Sigmoid colon (tissue), 7 donors: ENCODE measurements around the gene MB. TPM values are rescaled to one million over a fixed set of nuclear protein-coding genes. Genes with fewer than 3 reads are reported as not detected.

ENCODE experiments used
- DNase-seq: peaks from one replicate; pipeline ENCODE4 v3.0.0-alpha.2; 2019
- H3K27ac ChIP-seq, 4 donors: fragments of 200-600 bp; sonication (generic); one replicate each; pipeline ENCODE4 v1.5.1; 2016 to 2019; ENCODE audit warnings: mild to moderate bottlenecking in 1 of 4
- H3K27me3 ChIP-seq, 3 donors: fragments of 200-600 bp; sonication (generic); one replicate each; pipeline ENCODE4 v1.5.1; 2019; ENCODE audit warnings: mild to moderate bottlenecking in 1 of 3
- H3K36me3 ChIP-seq, 4 donors: fragments of 200-600 bp; sonication (generic); one replicate each; pipeline ENCODE4 v1.5.1; 2016 to 2019
- H3K4me1 ChIP-seq, 4 donors: fragments of 200-600 bp; sonication (generic); one replicate each; pipeline ENCODE4 v1.5.1; 2017 to 2019
- H3K4me3 ChIP-seq, 4 donors: fragments of 200-600 bp; sonication (generic); one replicate each; pipeline ENCODE4 v1.5.1; 2017 to 2019; ENCODE audit warnings: mild to moderate bottlenecking in 2 of 4, moderate library complexity in 1 of 4
- H3K9me3 ChIP-seq, 4 donors: fragments of 200-600 bp in 3 of 4; sonication (generic) in 3 of 4; one replicate each; pipeline versions ENCODE4 v1.5.1 to v1.6.1; 2013 to 2019
- EP300 ChIP-seq, 4 donors: sonication (generic); formaldehyde crosslinking; IDR thresholded peaks; one replicate each; pipeline ENCODE4 v1.6.1; 2017; ENCODE audit warnings: antibody characterized with exemption in 4 of 4
- POLR2A ChIP-seq, 2 donors: fragments of 450-650 bp; IDR thresholded peaks; one replicate each; pipeline ENCODE4 v1.6.1; 2016; ENCODE audit warnings: antibody characterized with exemption in 2 of 2, mild to moderate bottlenecking in 2 of 2, moderate library complexity in 2 of 2
- POLR2AphosphoS5 ChIP-seq, 4 donors: sonication (generic); formaldehyde crosslinking; IDR thresholded peaks; one replicate each; pipeline ENCODE4 v1.6.1; 2017; ENCODE audit warnings: antibody characterized with exemption in 4 of 4
- WGBS, 2 donors: extraction: QIAGEN DNeasy Blood & Tissue Kit; methylation state at CpG; one replicate each; pipeline ENCODE4 v1.1.7; 2013; 5-methylcytosine and 5-hydroxymethylcytosine counted together
- intact Hi-C: fragments of 100-400 bp; cut with DNase I; formaldehyde crosslinking; loops from one replicate; pipeline ENCODE4 v1.15.1; 2023
- polyA plus RNA-seq, 3 donors: library from polyadenylated mRNA; stranded (reverse); fragments of 200-250 nt; gene quantifications; one replicate each; pipeline ENCODE4 v1.2.3, GENCODE V29; 2013
- total RNA-seq, 4 donors: library from RNA; depleted of rRNA; stranded (reverse); fragments of >200 nt; gene quantifications; one replicate each; pipeline ENCODE4 v1.1.0, GENCODE V29; 2016
- TF ChIP-seq, protein P1 (sequence below), 4 experiments: fragments of 450-650 bp in 3 of 4; fragments of 200-600 bp in 1 of 4; IDR thresholded peaks; one replicate each; pipeline ENCODE4 v1.5.1; 2016 to 2019; ENCODE audit warnings: antibody characterized with exemption in 4 of 4, mild to moderate bottlenecking in 3 of 4, moderate library complexity in 2 of 4
- donor health status: healthy with polysubstance abuse.
- donor health status: Bipolar disorder and iron deficiency.
- donor health status: healthy.

MB gene
- total and polyA plus RNA-seq, 7 donors: 0.68 to 84.7 (median 10.3) TPM; not detected in 1

DNA sequence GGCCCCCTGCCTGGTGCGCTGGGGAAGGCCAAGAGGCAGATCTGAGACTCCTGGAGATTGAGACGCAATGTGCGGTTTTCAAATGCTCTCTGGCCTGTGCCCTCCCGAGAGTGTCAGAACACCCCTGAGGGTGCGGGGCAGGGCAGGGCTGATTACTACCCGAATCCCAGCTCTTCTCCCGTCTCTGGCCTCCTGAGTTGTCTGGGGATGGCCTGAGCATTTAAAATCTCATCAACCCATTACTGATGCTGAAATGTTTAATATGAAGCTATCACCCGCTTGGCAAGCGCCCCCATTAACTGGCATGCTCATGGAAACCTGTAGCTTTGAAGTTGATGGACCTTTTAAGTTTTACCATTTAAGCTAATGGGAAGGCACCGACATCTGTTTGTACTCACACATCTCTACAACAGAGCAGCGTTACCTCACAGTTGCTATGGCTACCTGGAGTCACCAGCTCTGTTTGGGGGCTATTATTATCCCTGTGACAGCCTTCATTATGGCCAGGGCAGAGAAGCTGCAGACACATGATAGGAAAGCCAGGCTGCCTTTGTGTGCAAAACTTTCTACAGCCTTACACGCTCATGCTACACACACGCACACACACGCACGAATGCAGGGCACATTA, 3.6 kb upstream of the MB start:
- Histone ChIP-seq H3K27me3 (no peaks in the 10 kb centered on the region), H3K4me3 (no peak overlapping the region), H3K9me3 (no peaks in the 10 kb centered on the region), H3K27ac (peak overlapping the region; percentile 80 to 85 (median 82)), H3K36me3 (no peaks in the 10 kb centered on the region), H3K4me1 (peaks cover 0 to 35% (median 32%) of the 10 kb centered on the region in 4 donors)
- WGBS, 2 donors: 88 to 91% methylated on average over 15 of the region's 15 CpGs
- TF ChIP-seq EP300 (IDR thresholded peaks at IDR 0.05) (peak; percentile 63 to 87 (median 78)), POLR2AphosphoS5 (IDR thresholded peaks at IDR 0.05) (peak; percentile 80 to 89 (median 85)), POLR2A (IDR thresholded peaks at IDR 0.05) (no peak)
- intact Hi-C loops: loop anchor here (5.0 kb wide), 3 partner anchors 78 to 173 kb away; partner anchors contain the start of gene RASD2
- DNase-seq: peak; percentile 86

DNA sequence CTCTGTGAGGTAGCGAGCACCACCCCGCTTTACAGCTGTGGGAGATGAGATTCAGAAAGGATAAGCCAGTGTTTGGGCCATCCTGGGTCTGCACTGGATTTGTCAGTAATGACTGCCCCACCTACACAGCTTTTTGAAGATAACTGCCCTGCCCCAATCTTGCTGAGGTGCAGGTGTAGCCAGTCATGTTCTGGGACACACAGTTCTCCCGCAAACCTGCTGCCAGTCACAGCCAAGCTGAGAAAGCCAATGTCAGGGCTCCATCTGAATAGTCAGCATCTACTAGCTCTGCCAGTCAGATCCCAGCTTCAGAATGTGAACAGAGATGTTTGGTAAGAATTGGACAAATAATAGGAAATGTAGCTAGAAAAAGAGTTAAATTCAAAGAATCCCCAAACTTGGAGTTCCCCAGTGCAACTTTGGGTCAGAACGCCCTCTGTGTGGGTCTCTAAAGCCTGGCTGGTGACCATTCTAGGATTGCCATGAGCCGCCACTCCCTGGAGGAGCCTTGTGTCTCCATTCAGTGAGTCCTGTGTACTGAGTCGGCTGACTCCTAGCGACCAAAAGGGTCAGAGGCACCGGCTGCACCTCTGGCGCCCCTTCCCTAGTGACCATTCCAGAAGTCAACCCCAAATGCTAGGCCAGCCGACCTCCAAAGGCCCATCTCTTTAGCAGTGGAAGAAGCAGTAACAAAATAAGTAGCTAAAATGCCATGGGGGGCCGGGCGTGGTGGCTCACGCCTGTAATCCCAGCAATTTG, 2.4 kb upstream of the MB start:
- Histone ChIP-seq H3K27me3 (no peaks in the 10 kb centered on the region), H3K27ac (peak overlapping the region; percentile 27 to 85 (median 82)), H3K4me3 (no peak overlapping the region), H3K4me1 (peaks cover 0 to 35% (median 32%) of the 10 kb centered on the region in 4 donors), H3K9me3 (no peaks in the 10 kb centered on the region), H3K36me3 (no peaks in the 10 kb centered on the region)
- no peak for DNase-seq
- TF ChIP-seq POLR2AphosphoS5 (IDR thresholded peaks at IDR 0.05) (no peak), EP300 (IDR thresholded peaks at IDR 0.05) (no peak), POLR2A (IDR thresholded peaks at IDR 0.05) (no peak)
- TF ChIP-seq, protein P1, sequence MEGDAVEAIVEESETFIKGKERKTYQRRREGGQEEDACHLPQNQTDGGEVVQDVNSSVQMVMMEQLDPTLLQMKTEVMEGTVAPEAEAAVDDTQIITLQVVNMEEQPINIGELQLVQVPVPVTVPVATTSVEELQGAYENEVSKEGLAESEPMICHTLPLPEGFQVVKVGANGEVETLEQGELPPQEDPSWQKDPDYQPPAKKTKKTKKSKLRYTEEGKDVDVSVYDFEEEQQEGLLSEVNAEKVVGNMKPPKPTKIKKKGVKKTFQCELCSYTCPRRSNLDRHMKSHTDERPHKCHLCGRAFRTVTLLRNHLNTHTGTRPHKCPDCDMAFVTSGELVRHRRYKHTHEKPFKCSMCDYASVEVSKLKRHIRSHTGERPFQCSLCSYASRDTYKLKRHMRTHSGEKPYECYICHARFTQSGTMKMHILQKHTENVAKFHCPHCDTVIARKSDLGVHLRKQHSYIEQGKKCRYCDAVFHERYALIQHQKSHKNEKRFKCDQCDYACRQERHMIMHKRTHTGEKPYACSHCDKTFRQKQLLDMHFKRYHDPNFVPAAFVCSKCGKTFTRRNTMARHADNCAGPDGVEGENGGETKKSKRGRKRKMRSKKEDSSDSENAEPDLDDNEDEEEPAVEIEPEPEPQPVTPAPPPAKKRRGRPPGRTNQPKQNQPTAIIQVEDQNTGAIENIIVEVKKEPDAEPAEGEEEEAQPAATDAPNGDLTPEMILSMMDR (IDR thresholded peaks at IDR 0.05): no peak
- intact Hi-C loops: loop anchor here (5.0 kb wide), 3 partner anchors 77 to 172 kb away; partner anchors contain the start of gene RASD2
- 78 to 81% methylated on average over 13 of the region's 13 CpGs for WGBS, 2 donors

DNA sequence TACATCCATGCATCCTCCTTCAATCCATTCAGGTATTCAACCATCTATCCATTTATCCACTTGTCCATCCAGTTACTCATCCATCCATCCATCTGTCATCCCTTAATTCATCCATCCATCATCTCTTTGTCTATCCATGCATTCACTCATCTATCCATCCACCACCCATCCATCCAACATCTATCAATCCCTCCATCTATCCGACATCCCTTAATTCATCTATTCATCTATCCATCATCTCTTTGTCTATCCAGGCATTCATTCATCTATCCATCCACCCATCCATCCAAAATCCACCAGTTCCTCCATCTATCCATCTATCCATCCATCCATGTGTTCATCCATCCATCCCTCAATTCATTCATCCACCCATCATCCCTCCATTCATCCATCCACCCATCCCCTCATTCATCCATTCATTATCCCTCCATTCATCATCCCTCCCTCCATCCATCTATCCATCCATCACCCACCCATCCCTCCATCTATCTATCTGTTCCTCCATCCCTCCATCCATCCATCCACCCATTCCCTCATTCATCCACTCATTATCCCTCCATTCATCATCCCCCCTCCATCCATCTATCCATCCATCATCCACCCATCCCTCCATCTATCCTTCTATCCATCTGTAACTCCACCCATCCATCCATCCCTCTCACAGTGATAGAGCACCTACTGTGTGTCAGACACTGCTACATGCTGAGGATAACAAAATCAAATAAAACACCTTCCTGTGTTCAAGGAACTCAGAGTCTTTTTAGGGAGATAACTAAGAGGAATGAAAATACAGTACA, 1.5 kb upstream of the MB start:
- intact Hi-C loops: no loop called here
- TF ChIP-seq EP300 (IDR thresholded peaks at IDR 0.05): no peak
- TF ChIP-seq, protein P1 (IDR thresholded peaks at IDR 0.05): no peak
- no peak for TF ChIP-seq POLR2AphosphoS5 (IDR thresholded peaks at IDR 0.05)
- TF ChIP-seq POLR2A (IDR thresholded peaks at IDR 0.05): no peak
- WGBS, 2 donors: 92 to 97% methylated on average over 1 of the region's 1 CpG

DNA sequence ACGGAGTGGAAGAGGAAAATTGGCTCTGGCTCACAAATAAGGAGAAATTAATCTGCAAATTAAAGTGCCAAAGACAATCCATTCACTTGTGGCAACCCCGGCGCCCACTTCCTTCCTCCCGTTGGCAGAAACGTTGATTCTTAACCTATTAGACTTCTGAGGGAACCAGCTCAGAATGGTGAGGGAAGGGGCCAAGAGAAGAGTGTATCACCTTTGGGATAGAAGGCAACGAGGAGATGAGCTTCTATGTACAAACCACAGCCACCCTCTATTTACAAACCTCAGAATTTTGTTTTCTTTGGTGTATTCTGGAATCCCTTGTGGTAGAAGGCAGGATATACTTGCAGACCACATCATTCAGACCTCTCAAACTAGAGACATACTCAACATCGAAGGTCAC, 1.1 kb downstream of the MB start:
- no peak for DNase-seq
- intact Hi-C loops: no loop called here
- WGBS, 2 donors: 45 to 78% methylated on average over 7 of the region's 7 CpGs
- TF ChIP-seq POLR2A (IDR thresholded peaks at IDR 0.05) (no peak), POLR2AphosphoS5 (IDR thresholded peaks at IDR 0.05) (no peak), EP300 (IDR thresholded peaks at IDR 0.05) (no peak)
- TF ChIP-seq, protein P1 (IDR thresholded peaks at IDR 0.05): no peak
- H3K9me3 ChIP-seq: no peaks in the 10 kb centered on the region
- H3K27ac ChIP-seq: no peak overlapping the region
- H3K36me3 ChIP-seq: no peaks in the 10 kb centered on the region
- H3K4me3 ChIP-seq: no peak overlapping the region
- H3K4me1 ChIP-seq: peaks cover 0 to 20% (median 11%) of the 10 kb centered on the region in 4 donors
- H3K27me3 ChIP-seq: no peaks in the 10 kb centered on the region

More for the DNA sequence above, 1.5 kb upstream of the MB start:
- no peak overlapping the region for H3K27ac ChIP-seq
- H3K4me1 ChIP-seq: peaks cover 0 to 35% (median 32%) of the 10 kb centered on the region in 4 donors
- DNase-seq: no peak
- H3K27me3 ChIP-seq: no peaks in the 10 kb centered on the region
- H3K4me3 ChIP-seq: no peak overlapping the region
- no peaks in the 10 kb centered on the region for H3K36me3 ChIP-seq
- no peaks in the 10 kb centered on the region for H3K9me3 ChIP-seq
